Cardiac septum (tissue), 1 donor: ENCODE results near the gene SCN4B. TPM values are rescaled to one million over a fixed set of nuclear protein-coding genes. Genes with fewer than 3 reads are reported as not detected.

Experiments used
- DNase-seq: peaks from one replicate; pipeline ENCODE4 v3.0.0-alpha.2; 2020; ENCODE audit warnings: low spot score
- intact Hi-C: fragments of 100-400 bp; cut with DNase I; formaldehyde crosslinking; loops from one replicate; pipeline ENCODE4 v1.14.0; 2022
- total RNA-seq: library from RNA; stranded (reverse); fragmentation: NEBNext Ultra II Directional; extraction: Animal tissue kit (Norgen Biotek cat#: 25700); gene quantifications from one replicate; pipeline ENCODE4 v1.2.1, GENCODE V29; 2021
- donor health status: DM: no; HTN: no; CAD: no.

Gene SCN4B
- total RNA-seq, 1 donor from 2014 or later, result 17.0 TPM

GRCh38 chr11:118136801-118137200 is 15.8 kb downstream of the SCN4B start:
- DNase-seq, result peak; percentile 49
- intact Hi-C loops, result no loop called here

DNA sequence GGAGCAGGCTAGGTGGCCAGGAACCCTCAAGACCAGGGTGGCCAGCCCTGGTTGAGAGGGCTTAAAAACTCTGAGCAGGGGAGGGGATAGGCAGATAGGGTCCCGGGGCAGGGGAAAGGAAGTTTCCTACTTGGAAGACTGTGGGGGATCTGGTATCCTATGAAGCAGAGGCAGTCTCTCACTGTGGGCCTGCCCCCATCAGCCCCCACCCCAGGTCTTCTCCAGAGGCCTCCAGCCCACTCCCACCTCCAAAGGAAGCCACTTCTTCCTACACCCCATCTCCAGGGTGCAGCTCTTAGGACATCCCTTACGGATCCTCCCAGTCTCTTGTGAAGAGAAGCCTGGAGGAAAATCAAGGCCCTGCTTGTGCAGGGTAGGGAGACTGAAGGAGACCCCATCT is 16.3 kb downstream of the SCN4B start:
- DNase-seq, result no peak
- intact Hi-C loops, result no loop called here

- no peak for DNase-seq
- intact Hi-C loops, result no loop called here
Observed at GRCh38 chr11:118135796-118136165, 16.8 kb downstream of the SCN4B start.

- intact Hi-C loops, result no loop called here
- DNase-seq, result no peak
Observed at GRCh38 chr11:118135051-118135795, 17.4 kb downstream of the SCN4B start.

DNA sequence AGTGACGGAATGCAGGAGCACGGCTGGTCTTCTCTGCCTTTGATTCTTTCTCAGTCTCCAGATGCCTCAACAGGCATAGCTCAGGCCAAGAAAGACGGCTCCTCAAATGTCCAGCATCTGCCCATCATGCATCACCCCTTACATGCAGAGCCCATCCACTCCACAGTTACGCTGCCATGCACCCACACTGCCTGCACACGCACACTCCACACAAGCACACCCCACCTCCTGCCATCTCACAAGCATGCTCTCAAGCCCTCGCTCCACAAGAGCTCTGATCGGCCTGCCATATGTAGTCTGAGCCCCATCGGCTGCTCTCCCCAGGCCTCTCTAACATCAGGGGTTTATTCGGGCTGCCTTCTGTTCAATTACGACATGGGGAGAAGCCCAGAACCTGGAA is 18.8 kb downstream of the SCN4B start:
- intact Hi-C loops, result no loop called here
- peak; percentile 57 for DNase-seq

DNA sequence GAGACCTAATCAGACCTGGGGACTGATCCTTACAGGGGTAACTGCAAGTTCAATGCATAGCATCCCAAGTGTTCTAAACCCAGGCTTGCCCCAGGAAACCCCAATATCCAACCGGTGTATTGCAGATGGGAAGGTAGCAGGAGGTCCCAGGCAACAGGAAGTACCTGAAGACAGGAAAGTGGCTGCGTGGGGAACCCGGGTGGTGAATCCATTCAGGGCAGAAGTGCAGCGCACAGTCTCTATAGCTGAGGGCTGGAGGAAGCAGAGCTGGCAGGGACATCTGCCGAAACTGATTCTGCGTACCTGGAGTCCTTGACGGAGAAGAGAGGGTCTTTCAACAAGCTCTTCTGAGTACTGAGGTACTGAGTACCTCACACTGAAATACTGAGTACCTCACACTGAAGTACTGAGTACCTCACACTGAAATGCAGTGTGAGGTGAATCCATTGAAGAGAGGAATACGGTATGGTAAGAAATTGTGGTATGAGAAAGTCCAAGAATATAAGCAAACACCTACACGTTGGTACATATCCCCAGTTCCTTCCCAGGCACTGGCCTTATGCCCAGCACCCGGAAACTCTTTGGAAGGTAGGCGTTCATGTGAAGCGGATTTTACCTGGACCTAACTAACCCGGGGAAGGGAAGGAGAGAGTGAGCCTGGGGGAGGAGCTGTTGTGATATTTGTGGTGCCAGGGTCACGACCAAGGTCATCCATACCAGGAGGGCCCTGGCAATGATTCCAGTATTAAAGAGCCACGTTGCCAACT is 20.1 kb downstream of the SCN4B start:
- no peak for DNase-seq
- intact Hi-C loops, result no loop called here

DNA sequence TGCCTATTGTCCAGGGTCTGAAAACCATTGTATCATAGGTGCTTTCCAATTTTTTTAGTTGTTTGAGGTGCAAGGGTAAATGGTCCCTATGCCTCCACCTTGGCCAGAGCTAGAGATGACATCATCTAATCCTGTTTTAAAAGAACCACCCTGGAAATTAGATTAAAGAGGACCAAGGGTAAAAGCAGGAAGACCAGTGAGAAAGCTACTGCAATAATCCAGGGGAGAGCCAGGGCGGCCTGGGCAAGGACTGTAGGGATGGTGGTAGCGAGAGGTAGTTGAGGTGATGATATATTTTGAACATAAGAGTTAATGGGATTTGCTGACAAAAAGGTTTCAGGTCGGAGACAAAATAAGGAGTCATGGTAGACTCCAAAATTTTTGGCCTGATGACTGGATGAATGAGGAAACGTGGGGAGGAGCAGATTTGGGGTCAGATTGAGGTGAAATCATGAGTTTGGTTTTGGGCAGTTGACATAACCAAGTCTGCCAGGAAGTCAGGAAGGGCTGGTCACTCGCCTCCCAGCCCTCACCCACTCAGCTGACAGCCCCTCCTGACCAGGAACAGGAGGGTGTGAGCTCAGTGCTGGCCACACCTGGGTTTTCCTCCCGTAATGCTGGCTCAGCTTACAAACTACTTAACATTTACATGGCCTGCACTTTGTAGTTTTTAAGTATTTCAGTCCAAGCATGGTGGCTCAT is 23.0 kb downstream of the SCN4B start:
- DNase-seq, result no peak
- intact Hi-C loops, result no loop called here

GRCh38 chr11:118128721-118129470 is 23.7 kb downstream of the SCN4B start:
- intact Hi-C loops, result no loop called here
- no peak for DNase-seq

GRCh38 chr11:118128310-118128709 is 24.3 kb downstream of the SCN4B start:
- intact Hi-C loops, result no loop called here
- DNase-seq, result no peak

GRCh38 chr11:118126082-118126838 is 26.4 kb downstream of the SCN4B start:
- intact Hi-C loops, result no loop called here

DNA sequence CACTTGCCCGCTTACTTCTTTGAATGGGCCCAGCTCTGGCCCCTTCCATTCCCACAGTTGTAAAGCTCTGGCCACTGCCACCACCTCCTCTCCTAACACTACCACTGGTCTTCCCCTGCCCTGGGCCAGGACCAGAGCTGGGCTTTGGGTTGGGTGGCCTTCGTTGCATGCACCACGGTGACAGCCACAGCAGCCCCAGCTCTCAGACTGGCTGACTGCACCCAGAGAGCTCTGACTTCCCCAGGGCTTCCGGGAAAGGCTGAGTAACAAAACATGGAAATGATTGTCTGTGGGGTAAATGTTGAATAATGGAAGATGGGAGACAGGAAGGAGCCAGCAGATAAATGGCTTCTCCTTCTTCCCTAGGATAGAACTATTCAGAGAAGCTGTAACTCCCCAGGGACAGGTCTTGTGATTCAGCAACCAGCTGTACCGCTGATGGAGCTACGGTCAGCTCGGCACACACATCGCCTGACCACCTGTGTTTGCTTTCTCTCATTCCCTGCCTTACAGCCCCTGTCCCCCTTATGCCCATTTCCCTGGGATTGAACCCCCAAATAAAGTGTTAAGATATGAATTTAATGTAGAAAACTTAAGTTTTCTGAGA is 27.6 kb downstream of the SCN4B start:
- DNase-seq, result no peak
- intact Hi-C loops, result no loop called here

More at GRCh38 chr11:118126082-118126838, 26.4 kb downstream of the SCN4B start:
- DNase-seq, result no peak

DNA sequence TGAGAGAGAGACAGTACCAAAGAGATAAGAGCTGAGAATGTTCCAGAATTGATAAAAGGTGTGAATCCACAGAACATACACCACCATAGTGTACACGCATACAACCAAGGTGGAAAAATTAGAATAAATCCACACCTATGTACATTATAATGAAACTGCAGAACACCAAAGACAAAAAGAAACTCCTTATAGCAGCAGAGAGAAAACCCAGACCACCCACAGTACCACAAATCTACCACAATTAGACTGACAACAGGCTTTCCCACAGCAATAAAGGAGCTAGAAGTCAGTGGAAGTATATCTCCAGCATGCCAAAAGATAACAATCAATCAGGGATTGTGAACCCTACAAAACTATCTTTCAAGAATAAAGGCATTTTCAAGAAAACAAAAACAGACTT is 31.8 kb downstream of the SCN4B start:
- DNase-seq, result no peak
- intact Hi-C loops, result no loop called here

- no peak for DNase-seq
- intact Hi-C loops, result no loop called here
Observed at GRCh38 chr11:118117790-118118601, 34.6 kb downstream of the SCN4B start.

DNA sequence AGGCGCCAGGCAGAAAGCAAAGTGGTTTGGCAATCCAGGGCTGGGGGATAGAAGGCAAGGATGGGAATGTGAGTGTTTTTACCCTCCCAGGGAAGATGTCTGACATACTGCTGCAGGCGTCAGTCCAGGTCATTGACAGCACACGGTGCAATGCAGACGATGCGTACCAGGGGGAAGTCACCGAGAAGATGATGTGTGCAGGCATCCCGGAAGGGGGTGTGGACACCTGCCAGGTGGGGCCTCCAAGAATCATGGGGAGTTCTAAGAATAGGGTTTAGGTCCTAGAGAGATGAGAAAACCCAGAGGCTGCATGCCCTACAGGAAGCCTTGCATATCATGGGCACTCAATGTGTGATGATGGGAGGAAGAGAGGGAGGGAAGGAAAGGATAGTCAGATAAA is 37.6 kb downstream of the SCN4B start:
- DNase-seq, result peak; percentile 65
- intact Hi-C loops, result no loop called here

GRCh38 chr11:118114266-118114665 is 38.4 kb downstream of the SCN4B start:
- intact Hi-C loops, result no loop called here
- DNase-seq, result peak; percentile 64

DNA sequence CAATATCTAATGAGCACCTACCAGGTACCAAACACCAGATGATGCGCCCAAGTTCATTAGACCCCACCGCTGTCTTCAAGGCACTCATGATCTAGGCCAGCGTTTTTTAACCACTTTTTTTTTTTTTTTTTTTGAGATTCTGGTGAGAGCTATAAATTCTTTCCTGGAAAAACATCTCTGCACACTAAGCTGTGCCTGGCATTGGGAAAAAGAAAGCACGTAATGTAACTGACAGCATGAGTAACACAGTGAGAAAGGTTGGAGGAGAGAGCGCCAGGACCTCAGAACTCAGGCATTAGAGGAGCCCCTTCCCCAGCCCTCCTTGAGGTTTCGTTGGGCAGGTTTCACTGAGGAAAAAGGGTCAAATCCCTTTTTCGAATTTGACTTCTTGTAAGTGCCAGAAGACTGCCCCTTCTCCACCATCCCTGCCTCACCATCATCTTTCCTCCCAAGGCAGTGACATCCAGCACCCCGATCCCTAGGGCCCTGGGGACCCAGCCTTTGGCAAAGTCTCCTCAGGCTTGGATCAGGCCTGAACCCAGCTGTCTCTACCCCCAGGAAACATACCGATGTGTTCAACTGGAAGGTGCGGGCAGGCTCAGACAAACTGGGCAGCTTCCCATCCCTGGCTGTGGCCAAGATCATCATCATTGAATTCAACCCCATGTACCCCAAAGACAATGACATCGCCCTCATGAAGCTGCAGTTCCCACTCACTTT is 39.8 kb downstream of the SCN4B start:
- intact Hi-C loops, result no loop called here
- peak; percentile 53 for DNase-seq

DNA sequence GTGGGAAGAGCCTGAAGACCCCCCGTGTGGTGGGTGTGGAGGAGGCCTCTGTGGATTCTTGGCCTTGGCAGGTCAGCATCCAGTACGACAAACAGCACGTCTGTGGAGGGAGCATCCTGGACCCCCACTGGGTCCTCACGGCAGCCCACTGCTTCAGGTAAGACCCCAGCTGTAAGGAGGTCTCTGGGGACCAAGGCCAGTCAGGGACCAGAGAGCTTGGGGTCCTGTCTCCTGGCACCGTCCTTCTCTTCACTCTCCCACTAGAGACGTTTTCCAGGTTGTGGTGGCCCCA is 40.9 kb downstream of the SCN4B start:
- peak; percentile 57 for DNase-seq
- intact Hi-C loops, result no loop called here
